HL-60/S4 (cell line): Measurements from ENCODE around the gene KLHL20.
"Not testable (repeated sequence)": the region's sequence is repeated elsewhere in the genome, so short reads cannot be mapped to it uniquely, and the experiment has no call there.

Experiments used
- in situ Hi-C: fragments of 300-500 bp; cut with MboI; formaldehyde crosslinking; loops from 2 replicates; pipeline ENCODE4 v1.14.3; 2022; ENCODE audit warnings: low sequenced_read_pairs

KLHL20 gene

DNA sequence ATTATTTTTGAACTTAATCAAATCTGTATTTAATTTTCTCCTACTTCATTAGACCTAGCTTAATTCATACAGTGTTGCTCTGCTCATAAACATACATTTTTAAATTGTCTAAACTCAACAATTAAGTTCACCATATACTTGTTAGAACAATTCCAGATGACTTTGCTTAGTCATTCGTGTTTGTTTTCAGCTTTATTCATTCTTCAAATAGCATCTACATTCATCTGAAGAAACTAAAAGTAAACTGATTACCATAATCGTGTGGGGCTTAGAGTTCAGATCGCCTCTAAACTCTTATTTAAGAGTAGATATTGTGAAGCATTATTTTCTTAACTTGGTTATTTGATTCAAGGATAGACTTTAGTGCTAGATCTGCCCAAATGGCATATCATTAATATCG is 34.4 kb downstream of the KLHL20 start:
- in situ Hi-C loops = no loop called here

DNA sequence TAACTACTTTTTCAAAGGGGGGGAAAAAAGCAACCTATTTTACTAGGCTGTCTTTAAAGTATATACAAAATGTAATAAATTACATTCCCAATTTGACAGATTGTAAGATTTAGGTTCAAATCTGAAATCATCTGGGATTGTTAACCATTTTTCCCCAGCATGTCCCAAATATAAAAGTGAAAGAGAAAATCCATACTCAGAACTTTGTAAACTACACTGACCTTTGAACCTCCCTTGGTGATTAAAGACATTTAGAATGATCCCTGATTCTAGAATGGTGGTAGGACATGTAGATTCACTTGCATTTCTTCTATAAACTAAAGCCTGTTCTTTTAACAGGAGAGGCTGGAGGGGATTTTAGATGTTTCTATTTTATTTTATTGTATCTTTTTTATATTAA is 39.0 kb downstream of the KLHL20 start:
- in situ Hi-C loops = no loop called here

DNA sequence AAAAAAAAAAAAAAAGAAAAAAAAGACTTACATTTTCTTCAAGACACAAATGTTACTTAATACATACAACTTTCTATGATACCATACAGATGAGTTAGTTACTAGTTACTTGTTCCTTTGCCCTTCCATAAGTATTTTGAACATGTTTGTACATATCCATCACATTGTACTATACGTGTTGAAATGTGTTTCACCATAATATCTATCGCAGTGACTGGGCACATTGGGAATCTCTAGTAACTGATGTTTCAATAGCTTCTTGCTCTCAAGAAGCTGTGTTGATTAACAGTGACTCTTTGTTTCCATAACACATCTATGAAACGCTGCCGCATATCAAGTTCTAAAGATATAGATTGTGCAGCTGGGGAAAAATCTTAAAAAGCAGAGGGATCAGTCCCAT is 42.9 kb downstream of the KLHL20 start:
- in situ Hi-C loops = no loop called here

DNA sequence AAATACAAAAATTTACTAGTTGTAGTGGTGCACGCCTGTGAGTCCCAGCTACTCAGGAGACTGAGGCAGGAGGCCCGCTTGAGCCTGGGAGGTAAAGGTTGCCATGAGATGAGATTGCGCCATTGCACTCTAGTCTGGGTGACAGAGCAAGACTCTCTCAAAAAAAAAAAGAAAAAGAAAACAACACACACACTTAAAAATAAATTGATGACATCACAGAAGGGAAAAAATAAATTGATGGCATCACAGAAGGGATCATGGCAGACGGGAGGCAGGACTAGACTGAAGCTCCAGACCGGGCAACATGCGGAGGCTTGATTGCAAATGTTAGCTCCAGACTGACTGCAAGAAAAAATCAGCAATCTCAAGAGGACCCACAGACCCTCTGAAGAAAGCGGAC is 43.3 kb downstream of the KLHL20 start:
- in situ Hi-C loops = no loop called here

DNA sequence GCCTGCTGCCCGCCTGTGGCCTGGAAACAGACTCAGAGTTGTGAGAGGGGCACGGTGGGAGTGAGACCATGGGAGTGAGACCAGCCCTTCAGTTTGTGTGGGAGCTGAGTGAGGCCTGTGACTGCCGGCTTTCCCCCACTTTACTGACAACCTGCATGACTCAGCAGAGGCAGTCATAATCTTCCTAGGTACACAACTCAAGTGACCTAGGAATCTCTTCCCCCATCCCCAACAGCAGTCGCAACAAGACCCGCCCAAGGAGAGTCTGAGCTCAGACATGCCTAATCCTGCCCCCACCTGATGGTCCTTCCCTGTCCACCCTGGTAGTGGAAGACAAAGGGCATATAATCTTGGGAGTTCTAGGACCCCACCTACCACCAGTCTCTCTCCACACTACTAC is 44.2 kb downstream of the KLHL20 start:
- in situ Hi-C loops = no loop called here

DNA sequence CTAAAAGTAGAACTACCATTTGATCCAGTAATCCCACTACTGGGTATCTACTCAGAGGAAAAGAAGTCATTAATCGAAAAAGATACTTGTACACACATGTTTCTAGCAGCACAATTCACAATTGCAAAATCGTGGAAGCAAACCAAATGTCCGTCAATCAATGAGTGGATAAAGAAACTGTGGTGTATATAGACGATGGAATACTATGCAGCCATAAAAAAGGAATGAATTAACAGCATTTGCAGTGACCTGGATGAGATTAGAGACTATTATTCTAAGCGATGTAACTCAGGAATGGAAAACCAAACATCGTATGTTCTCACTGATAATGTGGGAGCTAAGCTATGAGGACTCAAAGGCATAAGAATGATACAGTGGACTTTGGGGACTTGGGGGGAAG is 49.5 kb downstream of the KLHL20 start:
- in situ Hi-C loops = not testable (repeated sequence)

DNA sequence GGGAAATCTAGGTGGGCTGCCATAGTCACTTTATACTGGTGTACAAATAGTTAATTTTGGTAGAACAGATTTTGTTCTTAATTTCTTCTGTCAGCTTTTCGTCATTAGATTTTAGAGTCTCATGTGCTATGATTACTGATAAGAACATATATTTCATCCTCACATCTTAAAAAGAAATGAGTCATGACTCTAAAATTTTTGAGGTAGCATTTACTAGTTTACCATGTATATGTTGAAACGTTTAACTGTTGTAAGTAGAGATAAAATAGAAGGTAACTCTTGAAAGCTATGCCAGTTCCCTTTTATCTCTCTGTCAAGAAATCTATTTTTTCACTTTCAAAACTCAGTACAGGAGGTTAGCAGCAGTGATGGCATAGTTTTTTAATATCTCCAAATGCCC is 53.4 kb downstream of the KLHL20 start:
- in situ Hi-C loops = no loop called here

DNA sequence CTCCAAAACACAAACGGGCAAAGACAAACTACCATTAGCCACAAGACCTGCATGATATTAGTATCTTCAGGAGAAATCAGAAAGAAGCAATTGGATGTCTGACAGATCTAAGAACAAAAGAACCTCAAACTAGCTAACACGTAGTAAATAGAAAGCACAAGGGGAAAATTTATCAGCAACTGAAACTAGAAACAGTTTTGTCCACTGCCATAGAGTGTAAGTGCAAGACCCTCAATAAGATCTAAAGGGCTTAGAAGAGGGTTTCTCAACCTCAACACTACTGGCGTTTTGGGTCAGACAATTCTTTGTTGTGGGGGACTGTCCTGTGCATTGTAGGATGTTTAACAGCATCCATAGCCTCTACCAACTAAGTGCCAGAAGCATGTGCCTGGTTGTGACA is 54.0 kb downstream of the KLHL20 start:
- in situ Hi-C loops = no loop called here

DNA sequence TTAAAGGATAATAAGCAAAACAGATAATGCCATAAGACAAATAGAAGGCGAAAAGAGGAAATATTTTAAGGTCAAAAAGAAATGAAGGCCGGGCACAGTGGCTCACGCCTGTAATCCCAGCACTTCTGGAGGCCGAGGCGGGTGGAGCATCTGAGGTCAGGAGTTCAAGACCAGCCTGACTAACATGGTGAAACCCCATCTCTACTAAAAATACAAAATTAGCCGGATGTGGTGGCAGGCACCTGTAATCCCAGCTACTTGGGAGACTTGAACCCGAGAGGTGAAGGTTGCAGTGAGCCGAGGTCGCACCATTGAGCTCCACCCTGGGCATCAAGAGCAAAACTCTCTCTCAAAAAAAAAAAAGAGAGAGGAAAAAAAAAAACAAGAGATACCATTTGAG is 55.5 kb downstream of the KLHL20 start:
- in situ Hi-C loops = not testable (repeated sequence)

DNA sequence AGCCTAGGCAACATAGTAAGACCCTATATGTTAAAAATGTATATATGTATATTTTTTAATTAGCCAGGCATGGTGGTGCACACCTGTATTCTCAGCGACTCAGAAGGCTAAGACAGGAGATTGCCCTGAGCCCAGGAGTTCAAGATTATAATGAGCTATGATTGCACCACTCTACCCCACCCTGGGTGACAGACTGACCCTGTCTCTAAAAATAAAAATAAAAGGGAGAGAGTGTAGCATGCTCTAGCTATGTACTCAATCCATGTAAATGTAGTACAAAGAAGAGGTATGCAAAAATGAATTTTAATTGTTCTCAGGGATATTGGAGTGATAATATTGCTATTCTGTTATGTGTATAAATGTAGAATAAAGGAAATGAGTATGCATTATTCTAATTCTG is 56.8 kb downstream of the KLHL20 start:
- in situ Hi-C loops = no loop called here

DNA sequence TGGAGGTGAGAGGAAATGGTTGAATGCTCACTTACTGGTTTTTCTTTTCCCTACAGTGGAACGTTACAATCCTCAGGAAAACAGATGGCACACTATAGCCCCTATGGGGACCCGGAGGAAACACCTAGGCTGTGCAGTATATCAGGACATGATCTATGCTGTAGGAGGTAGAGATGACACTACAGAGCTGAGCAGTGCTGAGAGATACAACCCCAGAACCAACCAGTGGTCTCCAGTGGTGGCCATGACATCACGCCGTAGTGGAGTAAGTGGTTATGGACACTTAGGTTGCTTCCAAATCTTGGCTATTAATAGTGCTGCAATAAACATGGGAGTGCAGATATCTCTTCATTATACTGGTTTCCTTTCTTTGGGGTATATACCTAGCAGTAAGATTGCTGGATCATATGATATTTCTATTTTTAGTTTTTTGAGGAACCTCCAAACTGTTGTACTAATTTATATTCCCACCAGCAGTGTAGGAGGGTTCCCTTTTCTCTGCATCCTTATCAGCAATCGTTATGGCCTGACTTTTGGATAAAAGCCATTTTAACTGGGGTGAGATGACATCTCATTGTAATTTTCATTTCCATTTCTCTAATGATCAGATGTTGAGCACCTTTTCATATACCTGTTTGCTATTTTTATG is 60.9 kb downstream of the KLHL20 start:
- in situ Hi-C loops = no loop called here

DNA sequence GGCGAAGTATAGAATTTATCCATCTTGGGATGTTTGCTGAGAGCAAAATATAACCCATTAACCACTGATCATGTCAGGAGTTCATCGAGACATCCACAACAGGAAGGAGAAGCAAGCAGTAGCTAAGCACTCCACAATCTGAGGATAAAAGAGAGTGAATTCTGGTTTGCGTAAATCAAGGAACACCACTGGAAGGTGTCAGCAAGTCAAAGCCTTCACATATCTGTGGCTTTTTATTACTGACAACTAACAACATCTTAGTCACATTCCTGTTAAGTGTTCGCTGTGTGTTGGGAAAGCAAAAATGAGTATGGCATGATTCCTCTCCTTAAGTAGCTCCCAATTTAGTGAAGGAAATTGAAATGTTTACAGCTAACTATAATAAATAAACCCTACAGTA is 65.2 kb downstream of the KLHL20 start:
- in situ Hi-C loops = no loop called here

DNA sequence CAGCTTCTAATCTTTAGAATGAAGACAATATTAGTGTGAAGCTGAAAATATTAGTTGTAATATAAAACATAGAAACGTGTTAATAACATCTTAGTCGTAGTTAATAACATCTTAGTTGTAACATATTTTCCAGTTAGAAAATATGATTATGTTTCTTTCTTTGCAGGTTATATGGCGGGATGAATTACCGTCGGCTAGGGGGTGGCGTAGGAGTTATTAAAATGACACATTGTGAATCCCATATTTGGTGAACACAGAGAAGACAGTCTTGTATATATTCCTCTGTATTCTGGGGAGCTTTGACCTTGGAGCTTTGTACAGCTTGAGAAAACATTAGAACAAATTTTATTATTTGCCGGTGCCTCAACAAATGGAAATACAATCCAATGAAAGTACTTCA is 70.2 kb downstream of the KLHL20 start:
- in situ Hi-C loops = no loop called here

DNA sequence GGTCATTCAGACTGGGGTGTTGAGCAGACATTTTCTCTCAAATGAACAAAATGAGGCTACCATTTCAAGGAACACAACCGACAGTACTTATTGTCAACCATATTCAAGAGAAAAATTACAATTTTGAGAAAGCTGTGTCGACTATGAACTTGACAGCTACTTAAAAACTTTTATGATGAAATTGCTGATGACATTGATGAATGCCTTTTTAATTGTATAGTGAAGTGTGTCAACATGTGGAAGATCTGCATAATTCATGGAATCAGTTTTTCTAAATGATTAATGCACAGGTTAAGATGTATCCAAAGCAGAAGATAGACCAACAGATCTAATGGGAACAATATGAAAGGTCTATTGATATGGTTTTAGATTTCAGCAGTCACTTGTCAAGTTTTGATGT is 75.1 kb downstream of the KLHL20 start:
- in situ Hi-C loops = no loop called here

DNA sequence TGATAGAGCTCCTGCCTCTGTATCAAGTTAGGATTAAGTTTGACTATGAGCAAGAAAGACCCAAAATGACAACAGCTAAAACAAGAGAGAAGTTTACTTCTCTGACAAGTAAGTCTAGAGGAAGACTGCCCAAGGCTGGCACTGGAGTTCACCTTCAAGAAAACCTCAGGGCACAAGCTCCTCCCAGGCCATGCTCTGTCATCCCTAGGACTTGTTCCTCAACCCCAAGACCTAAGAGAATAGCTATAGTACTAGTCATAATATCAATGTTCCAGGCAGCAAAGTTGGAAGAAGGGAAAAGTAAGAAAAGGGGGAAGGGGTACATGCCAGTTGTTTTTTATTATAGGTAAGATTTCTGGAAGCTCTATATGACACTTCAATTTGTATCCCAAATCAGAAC is 83.3 kb downstream of the KLHL20 start:
- in situ Hi-C loops = no loop called here

DNA sequence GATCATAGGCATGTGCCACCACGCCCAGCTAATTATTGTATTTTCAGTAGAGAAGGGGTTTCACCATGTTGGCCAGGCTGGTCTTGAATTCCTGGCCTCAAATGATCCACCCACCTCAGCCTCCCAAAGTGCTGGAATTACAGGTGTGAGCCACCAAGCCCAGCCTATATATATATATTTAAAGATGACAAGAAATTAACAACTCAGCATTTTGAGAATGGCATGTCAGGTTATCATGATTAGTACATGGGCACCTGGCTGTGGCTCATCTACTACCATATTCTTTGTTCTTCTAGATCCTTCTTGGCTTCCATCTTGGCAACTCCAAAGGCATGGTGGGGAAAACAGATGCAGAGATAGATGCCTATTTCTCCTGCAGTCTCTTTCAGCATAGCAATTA is 85.2 kb downstream of the KLHL20 start:
- in situ Hi-C loops = loop anchor here (25.0 kb wide), 1 partner anchor 363 kb away; no protein-coding TSS in a partner anchor

DNA sequence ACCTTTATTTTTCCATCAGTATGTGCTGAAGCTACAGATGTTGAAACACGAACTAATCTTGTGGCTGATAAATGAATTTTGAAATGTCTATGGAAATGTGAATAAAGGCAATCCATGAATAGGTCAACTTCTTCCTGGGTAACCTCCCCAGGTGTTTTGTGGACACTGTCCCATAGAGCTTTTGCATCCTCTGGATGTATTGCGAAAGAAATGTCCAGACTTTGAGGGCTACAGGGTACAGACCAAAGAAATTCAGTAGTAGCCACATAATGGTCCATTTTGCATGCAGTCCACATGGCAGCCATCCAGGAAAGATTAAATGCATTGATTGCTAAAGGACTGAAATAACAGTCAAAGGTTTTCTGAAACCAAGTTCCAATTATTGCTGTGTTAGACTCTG is 88.2 kb downstream of the KLHL20 start:
- in situ Hi-C loops = loop anchor here (25.0 kb wide), 1 partner anchor 366 kb away; no protein-coding TSS in a partner anchor

DNA sequence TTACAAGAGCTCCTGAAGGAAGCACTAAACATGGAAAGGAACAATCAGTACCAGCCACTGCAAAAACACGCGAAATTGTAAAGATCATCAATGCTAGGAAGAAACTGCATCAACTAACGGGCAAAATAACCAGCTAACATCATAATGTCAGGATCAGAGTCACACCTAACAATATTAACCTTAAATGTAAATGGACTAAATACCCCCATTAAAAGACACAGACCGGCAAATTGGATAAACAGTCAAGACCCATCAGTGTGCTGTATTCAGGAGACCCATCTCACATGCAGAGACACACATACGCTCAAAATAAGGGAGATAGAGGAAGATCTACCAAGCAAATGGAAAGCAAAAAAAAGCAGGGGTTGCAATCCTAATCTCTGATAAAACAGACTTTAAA is 98.9 kb downstream of the KLHL20 start:
- in situ Hi-C loops = loop anchor here (25.0 kb wide), 1 partner anchor 376 kb away; no protein-coding TSS in a partner anchor

DNA sequence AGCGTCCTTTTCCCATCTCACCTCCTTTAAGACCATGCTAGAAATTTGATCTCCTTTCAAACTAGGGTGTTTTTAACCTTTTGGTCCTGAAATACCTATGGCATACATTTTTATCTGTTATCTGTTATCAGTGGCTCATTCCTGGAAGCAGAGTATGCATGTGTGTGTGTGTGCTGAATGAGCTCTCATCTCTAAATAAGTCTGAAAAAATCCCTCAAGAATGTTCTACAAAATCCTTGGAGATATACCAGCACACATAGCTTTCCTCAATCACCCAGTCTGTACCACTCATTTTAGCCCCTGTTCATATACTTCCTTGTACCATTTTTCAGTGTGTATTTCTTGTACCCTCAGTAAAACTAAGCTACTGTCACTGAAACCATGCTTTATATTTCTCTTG is 103.7 kb downstream of the KLHL20 start:
- in situ Hi-C loops = loop anchor here (25.0 kb wide), 1 partner anchor 381 kb away; no protein-coding TSS in a partner anchor

DNA sequence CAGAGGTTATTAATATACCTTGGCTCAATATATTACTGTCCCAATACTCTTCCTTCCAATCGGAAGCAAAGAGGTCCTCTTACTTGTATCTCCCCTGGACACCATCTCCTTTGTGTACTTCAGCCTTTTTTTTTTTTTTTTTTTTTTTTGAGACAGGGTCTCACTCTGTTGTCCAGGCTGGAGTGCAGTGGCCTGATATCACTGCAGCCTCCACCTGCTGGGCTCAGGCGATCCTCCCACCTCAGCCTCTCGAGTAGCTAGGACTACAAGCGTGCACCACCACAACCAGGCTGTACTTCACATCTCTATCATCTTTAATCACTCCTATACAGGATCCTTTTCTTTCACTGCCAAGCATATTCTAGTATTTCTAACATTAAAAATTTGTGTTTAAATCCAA is 106.9 kb downstream of the KLHL20 start:
- in situ Hi-C loops = loop anchor here (25.0 kb wide), 1 partner anchor 384 kb away; no protein-coding TSS in a partner anchor

DNA sequence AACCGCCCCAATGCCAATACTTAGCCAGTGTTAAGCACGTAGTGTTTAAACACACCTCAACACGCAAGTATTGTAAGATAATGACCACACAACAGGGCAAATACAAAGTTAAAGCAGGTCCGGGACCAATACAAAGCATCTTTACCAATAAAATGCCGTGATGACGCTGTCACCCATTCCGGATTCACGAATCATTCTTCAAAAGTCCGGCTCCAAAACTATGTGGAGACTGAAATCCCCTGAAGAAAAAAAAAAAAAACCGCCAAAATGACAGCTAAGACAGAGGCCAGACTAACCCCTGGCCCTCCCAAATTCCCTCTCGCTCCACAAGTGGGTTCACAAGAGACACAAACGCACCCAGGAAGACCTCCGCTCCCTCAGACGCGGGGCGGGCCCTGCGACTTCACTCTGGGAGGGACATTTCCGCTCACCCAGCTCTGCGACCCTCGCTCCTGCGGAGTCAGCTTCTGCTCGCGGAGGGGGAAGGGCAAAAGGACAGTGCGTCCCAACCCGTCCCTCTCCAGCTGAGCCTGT is 109.1 kb downstream of the KLHL20 start:
- in situ Hi-C loops = loop anchor here (25.0 kb wide), 1 partner anchor 387 kb away; no protein-coding TSS in a partner anchor

DNA sequence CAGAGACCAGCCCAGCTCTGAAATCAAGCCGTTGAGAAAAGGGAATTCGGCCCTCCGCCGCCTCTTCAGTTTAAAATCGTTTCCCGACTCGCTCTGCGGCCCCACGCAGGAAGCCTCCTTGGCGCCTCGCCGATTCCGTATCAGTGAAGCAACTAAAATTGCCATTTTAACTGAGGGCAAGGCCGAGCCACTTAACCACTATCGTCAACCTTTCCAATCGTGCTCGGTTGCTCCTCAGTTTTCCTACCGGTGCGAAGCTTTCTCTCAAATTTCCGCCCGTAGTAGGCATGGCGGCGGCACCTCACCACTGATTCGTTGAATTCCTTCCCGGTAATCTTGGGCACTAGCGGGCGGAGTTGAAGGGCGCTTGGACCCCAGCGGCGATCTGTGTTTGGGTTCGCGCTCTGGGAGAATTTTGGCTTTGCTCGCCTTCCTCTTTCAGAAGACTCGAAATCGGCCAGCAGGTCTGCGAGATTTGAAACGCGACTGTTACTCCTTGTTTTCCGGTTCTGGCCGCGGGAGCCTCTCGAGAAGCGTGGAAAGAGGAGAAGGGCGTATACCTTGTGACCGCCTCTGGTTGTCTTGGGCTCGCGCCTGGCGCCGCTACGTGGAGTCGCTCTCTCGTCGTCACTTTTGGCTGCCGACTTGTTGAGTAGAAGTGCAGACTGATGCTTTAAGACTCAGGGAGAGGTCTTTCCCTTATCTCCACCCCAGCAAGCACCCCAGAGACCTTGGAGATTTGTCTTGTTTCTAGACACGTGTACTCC is 109.7 kb downstream of the KLHL20 start, which contains the start of the genes CENPL and DARS2:
Gene CENPL (minus strand): TSS at position 569 of the 767 bp plus-strand sequence. CDS start 13,584 bp downstream, outside the sequence.
Gene DARS2 (plus strand): TSS at position 359 of the 767 bp plus-strand sequence. CDS start 557 bp downstream, outside the sequence.
- in situ Hi-C loops = loop anchor here (25.0 kb wide), 2 partner anchors 387 to 1087 kb away; no protein-coding TSS in a partner anchor
